GM23338 (cell line): ENCODE data around the gene ATXN2. TPM values are rescaled to one million over a fixed set of nuclear protein-coding genes. Genes with fewer than 3 reads are reported as not detected.

Experiments
- ATAC-seq: fragments of 200-7000 bp; cut with Tn5 transposase; 3 replicates; pipeline ENCODE4 v1.9.1; 2020
- DNase-seq: peaks from one replicate; pipeline ENCODE4 v3.0.0-alpha.2; 2015; ENCODE audit warnings: low spot score
- H2AFZ ChIP-seq: fragments of 200-600 bp; sonication (generic); 2 replicates; pipeline ENCODE4 v1.8.0; 2016; ENCODE audit warnings: antibody characterized with exemption, mild to moderate bottlenecking, moderate library complexity
- H3F3A ChIP-seq: fragments of 200-600 bp; sonication (generic); replicated peaks from 2 replicates; pipeline ENCODE4 v1.8.0; 2017; ENCODE audit warnings: antibody characterized with exemption, mixed run types, low read depth
- H3K27ac ChIP-seq: fragments of 200-600 bp; sonication (generic); 2 replicates; pipeline ENCODE4 v1.6.1; 2016; ENCODE audit warnings: low read depth
- H3K27me3 ChIP-seq: fragments of 200-600 bp; sonication (generic); 2 replicates; pipeline ENCODE4 v1.8.0; 2016; ENCODE audit warnings: mild to moderate bottlenecking, mixed run types, moderate library complexity; ENCODE audit not compliant: insufficient read depth
- H3K36me3 ChIP-seq: fragments of 200-600 bp; sonication (generic); 2 replicates; pipeline ENCODE4 v1.8.0; 2016; ENCODE audit warnings: mild to moderate bottlenecking; ENCODE audit not compliant: insufficient read depth
- H3K4me1 ChIP-seq: fragments of 200-600 bp; sonication (generic); 2 replicates; pipeline ENCODE4 v1.8.0; 2016; ENCODE audit warnings: mild to moderate bottlenecking, moderate library complexity; ENCODE audit not compliant: insufficient read depth
- H3K4me2 ChIP-seq: fragments of 200-600 bp; sonication (generic); 2 replicates; pipeline ENCODE4 v1.7.1; 2017; ENCODE audit warnings: mixed run types
- H3K4me3 ChIP-seq: fragments of 200-600 bp; sonication (generic); 2 replicates; pipeline ENCODE4 v1.6.1; 2016; ENCODE audit warnings: mixed run types
- H3K79me2 ChIP-seq: fragments of 200-600 bp; sonication (generic); replicated peaks from 2 replicates; pipeline ENCODE4 v1.8.0; 2017; ENCODE audit warnings: mild to moderate bottlenecking; ENCODE audit not compliant: insufficient read depth
- H3K9me2 ChIP-seq: fragments of 200-600 bp; sonication (generic); 2 replicates; pipeline ENCODE4 v1.8.0; 2017; ENCODE audit not compliant: insufficient read depth
- H4K20me1 ChIP-seq: fragments of 200-600 bp; sonication (generic); replicated peaks from 2 replicates; pipeline ENCODE4 v1.8.0; 2017; ENCODE audit warnings: mild to moderate bottlenecking; ENCODE audit not compliant: insufficient read depth
- H3K27ac Mint-ChIP-seq: 2 replicates; pipeline ENCODE4 v1.8.0; 2020; ENCODE audit warnings: inconsistent platforms, mild to moderate bottlenecking, moderate library complexity, mixed read lengths
- H3K27me3 Mint-ChIP-seq: 3 replicates; pipeline ENCODE4 v1.8.0; 2022; ENCODE audit warnings: low read depth, mild to moderate bottlenecking, moderate library complexity, mixed read lengths, inconsistent platforms; ENCODE audit not compliant: insufficient read depth, poor library complexity
- H3K36me3 Mint-ChIP-seq: 3 replicates; pipeline ENCODE4 v1.8.0; 2021; ENCODE audit warnings: low read depth, mild to moderate bottlenecking, inconsistent platforms, moderate library complexity, mixed read lengths
- H3K4me1 Mint-ChIP-seq: 3 replicates; pipeline ENCODE4 v1.8.0; 2020; ENCODE audit warnings: mild to moderate bottlenecking, inconsistent platforms, mixed read lengths
- H3K4me3 Mint-ChIP-seq: 3 replicates; pipeline ENCODE4 v1.8.0; 2021; ENCODE audit warnings: moderate library complexity, mild to moderate bottlenecking, inconsistent platforms, mixed read lengths
- H3K9me3 Mint-ChIP-seq: 3 replicates; pipeline ENCODE4 v1.8.0; 2020; ENCODE audit warnings: moderate library complexity, mild to moderate bottlenecking, inconsistent platforms, mixed read lengths
- CREB1 ChIP-seq: fragments of 250-450 bp; sonication (Bioruptor Pico); IDR thresholded peaks from 2 replicates; pipeline ENCODE4 v1.5.0; 2020; ENCODE audit warnings: low read depth, mild to moderate bottlenecking, moderate library complexity
- EZH2 ChIP-seq: fragments of 200-600 bp; sonication (generic); IDR thresholded peaks from one replicate; pipeline ENCODE4 v1.8.0; 2017; ENCODE audit warnings: antibody characterized with exemption, mild to moderate bottlenecking, low read depth; ENCODE audit not compliant: unreplicated experiment
- EZH2phosphoT487 ChIP-seq: fragments of 200-600 bp; sonication (generic); IDR thresholded peaks from one replicate; pipeline ENCODE4 v1.8.1; 2018; ENCODE audit warnings: antibody characterized with exemption; ENCODE audit not compliant: unreplicated experiment
- STAT1 ChIP-seq: IDR thresholded peaks from one replicate; pipeline ENCODE4 v1.6.1; 2016; ENCODE audit warnings: antibody characterized with exemption; ENCODE audit not compliant: unreplicated experiment
- ZNF331 ChIP-seq: fragments of 250-450 bp; sonication (Bioruptor Pico); IDR thresholded peaks from 2 replicates; pipeline ENCODE4 v1.5.0; 2020; ENCODE audit warnings: low read depth, mild to moderate bottlenecking, moderate library complexity
- polyA plus RNA-seq: library from polyadenylated mRNA; unstranded; fragments of >200 nt; fragmentation: Nextera tagmentation; extraction: Ambion mirVana; gene quantifications from 2 replicates; pipeline ENCODE4 v1.2.1, GENCODE V29; 2016
- total RNA-seq: library from RNA; depleted of rRNA; stranded (reverse); fragments of >200 nt; shearing (Covaris generic); gene quantifications from 2 replicates; pipeline ENCODE4 v1.2.3, GENCODE V29; 2014
- TF ChIP-seq, protein P1 (sequence below): fragments of 250-450 bp; sonication (Bioruptor Pico); IDR thresholded peaks from 2 replicates; pipeline ENCODE4 v1.5.0; 2020; ENCODE audit warnings: mild to moderate bottlenecking, moderate library complexity
- TF ChIP-seq, protein P2 (sequence below), 2 experiments: fragments of 200-600 bp in 1 of 2; sonication (generic) in 1 of 2; conservative IDR thresholded peaks; 2 replicates each; pipeline versions ENCODE4 v1.5.1 to v1.6.1; 2016 to 2017; ENCODE audit warnings: antibody characterized with exemption in 2 of 2, low read depth in 2 of 2, mild to moderate bottlenecking in 2 of 2, moderate library complexity in 1 of 2

The ATXN2 gene
- total and polyA plus RNA-seq, 2 experiments from 2014 or later, result 44.8 to 59.5 TPM

DNA sequence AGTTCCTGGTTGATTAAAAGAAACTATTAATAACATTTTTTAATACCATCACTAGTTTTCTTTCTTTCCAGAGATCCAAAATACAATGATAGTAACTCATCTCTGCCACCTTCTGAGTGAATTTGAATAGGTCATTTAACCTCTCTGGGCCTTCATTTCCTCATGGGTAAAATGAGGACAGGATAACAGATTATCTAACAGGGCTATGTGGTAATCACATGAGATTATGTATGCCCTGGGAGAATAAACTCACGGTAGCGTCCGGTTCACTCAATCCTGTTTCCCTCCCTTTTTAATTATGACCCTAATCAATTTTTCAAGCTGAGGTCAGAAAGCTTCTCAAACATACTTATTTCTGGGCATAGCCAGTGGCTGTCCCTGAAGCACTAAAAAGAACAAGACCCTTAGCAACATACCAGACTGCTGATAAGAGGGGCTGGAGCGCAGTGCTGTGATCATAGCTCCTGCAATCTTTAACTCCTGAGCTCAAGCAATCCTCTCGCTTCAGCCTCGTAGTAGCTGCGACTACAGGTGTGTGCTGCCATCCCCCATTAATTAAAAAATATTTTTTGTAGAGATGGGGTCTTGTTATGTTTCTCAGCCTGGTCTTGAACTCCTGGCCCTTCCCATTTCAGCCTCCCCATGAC lies 24.2 kb downstream of the ATXN2 start (continued):
- TF ChIP-seq, protein P1, sequence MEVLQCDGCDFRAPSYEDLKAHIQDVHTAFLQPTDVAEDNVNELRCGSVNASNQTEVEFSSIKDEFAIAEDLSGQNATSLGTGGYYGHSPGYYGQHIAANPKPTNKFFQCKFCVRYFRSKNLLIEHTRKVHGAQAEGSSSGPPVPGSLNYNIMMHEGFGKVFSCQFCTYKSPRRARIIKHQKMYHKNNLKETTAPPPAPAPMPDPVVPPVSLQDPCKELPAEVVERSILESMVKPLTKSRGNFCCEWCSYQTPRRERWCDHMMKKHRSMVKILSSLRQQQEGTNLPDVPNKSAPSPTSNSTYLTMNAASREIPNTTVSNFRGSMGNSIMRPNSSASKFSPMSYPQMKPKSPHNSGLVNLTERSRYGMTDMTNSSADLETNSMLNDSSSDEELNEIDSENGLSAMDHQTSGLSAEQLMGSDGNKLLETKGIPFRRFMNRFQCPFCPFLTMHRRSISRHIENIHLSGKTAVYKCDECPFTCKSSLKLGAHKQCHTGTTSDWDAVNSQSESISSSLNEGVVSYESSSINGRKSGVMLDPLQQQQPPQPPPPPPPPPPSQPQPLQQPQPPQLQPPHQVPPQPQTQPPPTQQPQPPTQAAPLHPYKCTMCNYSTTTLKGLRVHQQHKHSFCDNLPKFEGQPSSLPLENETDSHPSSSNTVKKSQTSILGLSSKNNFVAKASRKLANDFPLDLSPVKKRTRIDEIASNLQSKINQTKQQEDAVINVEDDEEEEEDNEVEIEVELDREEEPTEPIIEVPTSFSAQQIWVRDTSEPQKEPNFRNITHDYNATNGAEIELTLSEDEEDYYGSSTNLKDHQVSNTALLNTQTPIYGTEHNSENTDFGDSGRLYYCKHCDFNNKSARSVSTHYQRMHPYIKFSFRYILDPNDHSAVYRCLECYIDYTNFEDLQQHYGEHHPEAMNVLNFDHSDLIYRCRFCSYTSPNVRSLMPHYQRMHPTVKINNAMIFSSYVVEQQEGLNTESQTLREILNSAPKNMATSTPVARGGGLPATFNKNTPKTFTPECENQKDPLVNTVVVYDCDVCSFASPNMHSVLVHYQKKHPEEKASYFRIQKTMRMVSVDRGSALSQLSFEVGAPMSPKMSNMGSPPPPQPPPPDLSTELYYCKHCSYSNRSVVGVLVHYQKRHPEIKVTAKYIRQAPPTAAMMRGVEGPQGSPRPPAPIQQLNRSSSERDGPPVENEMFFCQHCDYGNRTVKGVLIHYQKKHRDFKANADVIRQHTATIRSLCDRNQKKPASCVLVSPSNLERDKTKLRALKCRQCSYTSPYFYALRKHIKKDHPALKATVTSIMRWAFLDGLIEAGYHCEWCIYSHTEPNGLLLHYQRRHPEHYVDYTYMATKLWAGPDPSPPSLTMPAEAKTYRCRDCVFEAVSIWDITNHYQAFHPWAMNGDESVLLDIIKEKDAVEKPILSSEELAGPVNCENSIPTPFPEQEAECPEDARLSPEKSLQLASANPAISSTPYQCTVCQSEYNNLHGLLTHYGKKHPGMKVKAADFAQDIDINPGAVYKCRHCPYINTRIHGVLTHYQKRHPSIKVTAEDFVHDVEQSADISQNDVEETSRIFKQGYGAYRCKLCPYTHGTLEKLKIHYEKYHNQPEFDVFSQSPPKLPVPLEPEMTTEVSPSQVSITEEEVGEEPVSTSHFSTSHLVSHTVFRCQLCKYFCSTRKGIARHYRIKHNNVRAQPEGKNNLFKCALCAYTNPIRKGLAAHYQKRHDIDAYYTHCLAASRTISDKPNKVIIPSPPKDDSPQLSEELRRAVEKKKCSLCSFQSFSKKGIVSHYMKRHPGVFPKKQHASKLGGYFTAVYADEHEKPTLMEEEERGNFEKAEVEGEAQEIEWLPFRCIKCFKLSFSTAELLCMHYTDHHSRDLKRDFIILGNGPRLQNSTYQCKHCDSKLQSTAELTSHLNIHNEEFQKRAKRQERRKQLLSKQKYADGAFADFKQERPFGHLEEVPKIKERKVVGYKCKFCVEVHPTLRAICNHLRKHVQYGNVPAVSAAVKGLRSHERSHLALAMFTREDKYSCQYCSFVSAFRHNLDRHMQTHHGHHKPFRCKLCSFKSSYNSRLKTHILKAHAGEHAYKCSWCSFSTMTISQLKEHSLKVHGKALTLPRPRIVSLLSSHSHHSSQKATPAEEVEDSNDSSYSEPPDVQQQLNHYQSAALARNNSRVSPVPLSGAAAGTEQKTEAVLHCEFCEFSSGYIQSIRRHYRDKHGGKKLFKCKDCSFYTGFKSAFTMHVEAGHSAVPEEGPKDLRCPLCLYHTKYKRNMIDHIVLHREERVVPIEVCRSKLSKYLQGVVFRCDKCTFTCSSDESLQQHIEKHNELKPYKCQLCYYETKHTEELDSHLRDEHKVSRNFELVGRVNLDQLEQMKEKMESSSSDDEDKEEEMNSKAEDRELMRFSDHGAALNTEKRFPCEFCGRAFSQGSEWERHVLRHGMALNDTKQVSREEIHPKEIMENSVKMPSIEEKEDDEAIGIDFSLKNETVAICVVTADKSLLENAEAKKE (CRISPR knock-in tag), result no peak
- TF ChIP-seq ZNF331 (CRISPR knock-in tag), result no peak
- no peak for TF ChIP-seq CREB1 (CRISPR knock-in tag)

- peaks cover 4% of the 10 kb centered on the region; the same call in 2 of the 3 replicates for H3K36me3 Mint-ChIP-seq
- H3K36me3 ChIP-seq, result no peaks in the 10 kb centered on the region
- no peak overlapping the region for H3K4me3 Mint-ChIP-seq
- no peak for TF ChIP-seq EZH2phosphoT487
- TF ChIP-seq, protein P2, sequence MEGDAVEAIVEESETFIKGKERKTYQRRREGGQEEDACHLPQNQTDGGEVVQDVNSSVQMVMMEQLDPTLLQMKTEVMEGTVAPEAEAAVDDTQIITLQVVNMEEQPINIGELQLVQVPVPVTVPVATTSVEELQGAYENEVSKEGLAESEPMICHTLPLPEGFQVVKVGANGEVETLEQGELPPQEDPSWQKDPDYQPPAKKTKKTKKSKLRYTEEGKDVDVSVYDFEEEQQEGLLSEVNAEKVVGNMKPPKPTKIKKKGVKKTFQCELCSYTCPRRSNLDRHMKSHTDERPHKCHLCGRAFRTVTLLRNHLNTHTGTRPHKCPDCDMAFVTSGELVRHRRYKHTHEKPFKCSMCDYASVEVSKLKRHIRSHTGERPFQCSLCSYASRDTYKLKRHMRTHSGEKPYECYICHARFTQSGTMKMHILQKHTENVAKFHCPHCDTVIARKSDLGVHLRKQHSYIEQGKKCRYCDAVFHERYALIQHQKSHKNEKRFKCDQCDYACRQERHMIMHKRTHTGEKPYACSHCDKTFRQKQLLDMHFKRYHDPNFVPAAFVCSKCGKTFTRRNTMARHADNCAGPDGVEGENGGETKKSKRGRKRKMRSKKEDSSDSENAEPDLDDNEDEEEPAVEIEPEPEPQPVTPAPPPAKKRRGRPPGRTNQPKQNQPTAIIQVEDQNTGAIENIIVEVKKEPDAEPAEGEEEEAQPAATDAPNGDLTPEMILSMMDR (conservative IDR thresholded peaks at IDR 0.05; ENCODE audit: low read depth in 2 of 2), result no peak
- TF ChIP-seq STAT1, result no peak
- TF ChIP-seq, protein P1 (CRISPR knock-in tag), result no peak
- no peak for TF ChIP-seq EZH2
Observed at GRCh38 chr12:111573476-111573875, 25.6 kb downstream of the ATXN2 start.

More at GRCh38 chr12:111573476-111573875, 25.6 kb downstream of the ATXN2 start:
- Mint-ChIP-seq H3K27me3 (no peaks in the 10 kb centered on the region), H3K4me1 (peaks cover 19% of the 10 kb centered on the region), H3K9me3 (no peaks in the 10 kb centered on the region), H3K27ac (no peak overlapping the region)
- Histone ChIP-seq H3K27ac (no peak overlapping the region), H3F3A (no peaks in the 10 kb centered on the region), H2AFZ (no peak overlapping the region), H3K9me2 (no peaks in the 10 kb centered on the region), H4K20me1 (peaks cover 55% of the 10 kb centered on the region), H3K4me2 (no peak overlapping the region), H3K79me2 (peaks cover 99% of the 10 kb centered on the region), H3K4me3 (no peak overlapping the region), H3K4me1 (peaks cover 14% of the 10 kb centered on the region), H3K27me3 (no peaks in the 10 kb centered on the region)
- DNase-seq (no peak), ATAC-seq (no peak)
